AG04450 (cell line): Measurements from ENCODE around the gene KCNMB2. TPM values are rescaled to one million over a fixed set of nuclear protein-coding genes. Genes with fewer than 3 reads are reported as not detected.
"Not testable (repeated sequence)": the region's sequence is repeated elsewhere in the genome, so short reads cannot be mapped to it uniquely, and the experiment has no call there.

Experiments
- CTCF ChIA-PET: fragments of 300-600, 350-600 bp; formaldehyde crosslinking; extraction: SDS; loops from one replicate; lab custom pipeline; 2022; ENCODE audit warnings: antibody characterized with exemption, inconsistent platforms; lab: Charles Lee
- POLR2A ChIA-PET: fragments of 350-600 bp; formaldehyde crosslinking; extraction: SDS; loops from one replicate; lab custom pipeline; 2021; ENCODE audit warnings: antibody characterized with exemption, inconsistent platforms; lab: Yijun Ruan, JAX
- DNase-seq: peaks from one replicate; pipeline ENCODE4 v3.0.0-alpha.2; 2011; ENCODE audit warnings: low read depth, low spot score
- H3K27ac ChIP-seq: one replicate; pipeline ENCODE4 v1.5.1; 2012; ENCODE audit warnings: low read depth, low read length, control low read depth
- H3K27me3 ChIP-seq: one replicate; pipeline ENCODE4 v1.6.0; 2012; ENCODE audit warnings: low read length; ENCODE audit not compliant: control insufficient read depth, insufficient read depth
- H3K4me3 ChIP-seq: 2 replicates; pipeline ENCODE4 v1.5.1; 2011; ENCODE audit warnings: mild to moderate bottlenecking, low read depth, low read length, control low read depth
- H3K9me3 ChIP-seq: 2 replicates; pipeline ENCODE4 v1.5.1; 2012; ENCODE audit warnings: low read length; ENCODE audit not compliant: control insufficient read depth, insufficient read depth
- CTCF ChIP-seq: IDR thresholded peaks from 2 replicates; pipeline ENCODE4 v1.5.1; 2011; ENCODE audit warnings: low read depth, low read length, control low read depth, inconsistent platforms
- polyA plus RNA-seq: library from polyadenylated mRNA; depleted of rRNA; stranded (reverse); fragments of >200 nt; gene quantifications from 2 replicates; pipeline ENCODE4 v1.2.3, GENCODE V29; 2011

The KCNMB2 gene
- polyA plus RNA-seq, 1 experiment: not detected

GRCh38 chr3:178859386-178859785 is 323.1 kb downstream of the KCNMB2 start:
- no peak overlapping the region for H3K4me3 ChIP-seq
- POLR2A ChIA-PET: no interaction called here
- H3K27ac ChIP-seq: no peak overlapping the region
- no peaks in the 10 kb centered on the region for H3K27me3 ChIP-seq
- CTCF ChIA-PET: no interaction called here
- TF ChIP-seq CTCF: no peak
- DNase-seq: no peak
- no peaks in the 10 kb centered on the region for H3K9me3 ChIP-seq

- POLR2A ChIA-PET, DNase-seq, H3K27ac ChIP-seq, H3K4me3 ChIP-seq, H3K27me3 ChIP-seq, CTCF ChIA-PET, H3K9me3 ChIP-seq: not testable (repeated sequence)
Observed at GRCh38 chr3:178859900-178860436, 323.7 kb downstream of the KCNMB2 start.

GRCh38 chr3:178868681-178869080 is 332.4 kb downstream of the KCNMB2 start:
- Histone ChIP-seq H3K4me3 (no peak overlapping the region), H3K9me3 (no peaks in the 10 kb centered on the region), H3K27ac (no peak overlapping the region), H3K27me3 (no peaks in the 10 kb centered on the region)
- DNase-seq: no peak
- no peak for TF ChIP-seq CTCF
- ChIA-PET CTCF (no interaction called here), POLR2A (no interaction called here)

GRCh38 chr3:178870085-178870484 is 333.8 kb downstream of the KCNMB2 start:
- DNase-seq: no peak
- H3K4me3 ChIP-seq: no peak overlapping the region
- H3K9me3 ChIP-seq: no peaks in the 10 kb centered on the region
- no peak for TF ChIP-seq CTCF
- ChIA-PET CTCF (no interaction called here), POLR2A (no interaction called here)
- H3K27ac ChIP-seq: no peak overlapping the region
- no peaks in the 10 kb centered on the region for H3K27me3 ChIP-seq

GRCh38 chr3:178875157-178875556 is 338.9 kb downstream of the KCNMB2 start:
- ChIA-PET CTCF (no interaction called here), POLR2A (no interaction called here)
- no peak for DNase-seq
- Histone ChIP-seq H3K9me3 (no peaks in the 10 kb centered on the region), H3K27ac (no peak overlapping the region), H3K27me3 (no peaks in the 10 kb centered on the region), H3K4me3 (no peak overlapping the region)
- TF ChIP-seq CTCF: no peak

GRCh38 chr3:178875836-178876235 is 339.6 kb downstream of the KCNMB2 start:
- Histone ChIP-seq H3K27ac (no peak overlapping the region), H3K27me3 (peaks cover 3% of the 10 kb centered on the region), H3K4me3 (no peak overlapping the region), H3K9me3 (no peaks in the 10 kb centered on the region)
- ChIA-PET CTCF (no interaction called here), POLR2A (no interaction called here)
- DNase-seq: no peak
- no peak for TF ChIP-seq CTCF
